Karpas-422 (cell line): ENCODE data around the gene PIF1. TPM values are rescaled to one million over a fixed set of nuclear protein-coding genes. Genes with fewer than 3 reads are reported as not detected.
"Not testable (repeated sequence)": the region's sequence is repeated elsewhere in the genome, so short reads cannot be mapped to it uniquely, and the experiment has no call there.

Experiments used
- DNase-seq: peaks from one replicate; pipeline ENCODE4 v3.0.0-alpha.2; 2015
- H2AFZ ChIP-seq: fragments of 200-600 bp; sonication (generic); 2 replicates; pipeline ENCODE4 v1.6.1; 2014; ENCODE audit warnings: antibody characterized with exemption, low read length, mixed read lengths
- H3K27ac ChIP-seq: fragments of 200-600 bp; sonication (generic); 2 replicates; pipeline ENCODE4 v1.5.1; 2014; ENCODE audit warnings: mild to moderate bottlenecking, low read length, moderate library complexity
- H3K27me3 ChIP-seq: fragments of 200-600 bp; sonication (generic); 2 replicates; pipeline ENCODE4 v1.6.1; 2014; ENCODE audit warnings: low read length, mixed read lengths
- H3K36me3 ChIP-seq: fragments of 200-600 bp; sonication (generic); 2 replicates; pipeline ENCODE4 v1.6.1; 2014; ENCODE audit warnings: low read length, mixed read lengths; ENCODE audit not compliant: insufficient read depth
- H3K4me1 ChIP-seq: fragments of 200-600 bp; sonication (generic); 2 replicates; pipeline ENCODE4 v1.6.1; 2014; ENCODE audit warnings: mild to moderate bottlenecking, low read length, mixed read lengths
- H3K4me2 ChIP-seq: fragments of 200-600 bp; sonication (generic); 2 replicates; pipeline ENCODE4 v1.6.1; 2014; ENCODE audit warnings: low read length, low read depth, mild to moderate bottlenecking; ENCODE audit not compliant: poor library complexity, severe bottlenecking
- H3K4me3 ChIP-seq: fragments of 200-600 bp; sonication (generic); 2 replicates; pipeline ENCODE4 v1.5.1; 2014; ENCODE audit warnings: mild to moderate bottlenecking, antibody characterized with exemption, low read length, mixed read lengths
- H3K79me2 ChIP-seq: fragments of 200-600 bp; sonication (generic); 2 replicates; pipeline ENCODE4 v1.6.1; 2014; ENCODE audit warnings: mild to moderate bottlenecking, low read length, mixed read lengths
- H3K9ac ChIP-seq: fragments of 200-600 bp; sonication (generic); 2 replicates; pipeline ENCODE4 v1.6.0; 2014; ENCODE audit warnings: low read length
- H3K9me2 ChIP-seq: fragments of 200-600 bp; sonication (generic), shearing (Covaris generic); replicated peaks from 2 replicates; pipeline ENCODE4 v1.6.0; 2014; ENCODE audit warnings: mild to moderate bottlenecking, low read length, moderate library complexity; ENCODE audit not compliant: insufficient read depth
- H3K9me3 ChIP-seq: fragments of 300-700, 200-600 bp; sonication (generic); 2 replicates; pipeline ENCODE4 v1.6.1; 2014; ENCODE audit warnings: low read length, mixed read lengths
- H4K20me1 ChIP-seq: fragments of 200-600 bp; sonication (generic); 2 replicates; pipeline ENCODE4 v1.6.1; 2014; ENCODE audit warnings: mild to moderate bottlenecking, antibody characterized with exemption, low read length, low read depth; ENCODE audit not compliant: insufficient read depth
- total RNA-seq: library from RNA; depleted of rRNA; stranded (reverse); fragments of >200 nt; shearing (Covaris generic); gene quantifications from 2 replicates; pipeline ENCODE4 v1.2.3, GENCODE V29; 2014; ENCODE audit warnings: low replicate concordance

PIF1 gene
- total RNA-seq, 1 experiment from 2014 or later: 18.6 TPM

DNA sequence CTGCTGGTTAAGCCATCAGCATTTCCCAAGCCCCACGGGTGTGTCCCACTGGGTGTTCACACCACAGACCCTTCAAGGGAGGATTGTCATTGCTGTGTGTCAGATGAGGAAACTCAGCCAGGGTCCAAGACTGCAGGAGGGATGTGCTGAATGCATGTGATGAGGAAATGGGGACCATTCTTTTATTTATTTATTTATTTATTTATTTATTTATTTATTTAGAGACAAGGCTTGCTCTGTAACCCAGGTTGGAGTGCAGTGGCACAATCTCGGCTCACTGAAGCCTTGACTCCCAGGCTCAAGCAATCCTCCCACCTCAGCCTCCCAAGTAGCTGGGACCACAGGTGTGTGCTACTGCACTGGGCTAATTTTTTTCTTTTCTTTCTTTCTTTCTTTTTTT lies 20.8 kb downstream of the PIF1 start:
- no peaks in the 10 kb centered on the region for H4K20me1 ChIP-seq
- no peak for DNase-seq
- no peak overlapping the region for H3K27ac ChIP-seq
- no peak overlapping the region for H2AFZ ChIP-seq
- H3K4me2 ChIP-seq: no peak overlapping the region
- H3K4me1 ChIP-seq: no peaks in the 10 kb centered on the region
- H3K27me3 ChIP-seq: no peaks in the 10 kb centered on the region
- H3K9me2 ChIP-seq: no peaks in the 10 kb centered on the region
- H3K36me3 ChIP-seq: no peaks in the 10 kb centered on the region
- H3K9me3 ChIP-seq: no peaks in the 10 kb centered on the region
- no peak overlapping the region for H3K4me3 ChIP-seq
- H3K79me2 ChIP-seq: no peaks in the 10 kb centered on the region
- H3K9ac ChIP-seq: no peak overlapping the region

DNA sequence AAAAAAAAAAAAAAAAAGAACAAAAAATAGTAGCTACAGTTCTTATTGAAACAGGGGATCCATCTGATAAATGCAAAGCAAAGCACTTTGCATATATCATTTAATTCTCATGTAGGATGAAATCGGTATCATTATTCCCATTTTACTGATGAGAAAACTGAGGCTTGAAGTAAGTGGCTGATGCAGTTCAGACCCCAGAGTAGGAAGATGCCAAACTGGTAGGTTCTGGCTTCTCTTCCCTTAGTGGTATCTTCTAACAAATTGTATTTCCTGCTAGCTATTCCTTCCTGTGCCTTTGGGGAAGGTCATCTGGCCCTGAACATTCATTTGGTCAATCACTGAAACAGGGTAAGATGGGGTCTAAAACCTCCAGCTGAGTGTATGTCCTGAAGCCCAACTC lies 21.9 kb downstream of the PIF1 start:
- no peak overlapping the region for H3K4me2 ChIP-seq
- H3K9me3 ChIP-seq: no peaks in the 10 kb centered on the region
- no peak for DNase-seq
- H2AFZ ChIP-seq: no peak overlapping the region
- H3K4me3 ChIP-seq: no peak overlapping the region
- H3K79me2 ChIP-seq: no peaks in the 10 kb centered on the region
- no peak overlapping the region for H3K9ac ChIP-seq
- no peaks in the 10 kb centered on the region for H3K36me3 ChIP-seq
- H3K9me2 ChIP-seq: no peaks in the 10 kb centered on the region
- H3K27me3 ChIP-seq: no peaks in the 10 kb centered on the region
- H3K27ac ChIP-seq: no peak overlapping the region
- H4K20me1 ChIP-seq: no peaks in the 10 kb centered on the region
- H3K4me1 ChIP-seq: no peaks in the 10 kb centered on the region

GRCh38 chr15:64800476-64800875 lies 25.0 kb downstream of the PIF1 start:
- no peaks in the 10 kb centered on the region for H3K36me3 ChIP-seq
- no peaks in the 10 kb centered on the region for H3K27me3 ChIP-seq
- no peaks in the 10 kb centered on the region for H3K9me3 ChIP-seq
- no peak overlapping the region for H3K4me2 ChIP-seq
- no peak for DNase-seq
- no peak overlapping the region for H3K9ac ChIP-seq
- no peak overlapping the region for H3K4me3 ChIP-seq
- no peaks in the 10 kb centered on the region for H4K20me1 ChIP-seq
- no peaks in the 10 kb centered on the region for H3K79me2 ChIP-seq
- no peaks in the 10 kb centered on the region for H3K9me2 ChIP-seq
- no peak overlapping the region for H3K27ac ChIP-seq
- H3K4me1 ChIP-seq: no peaks in the 10 kb centered on the region
- no peak overlapping the region for H2AFZ ChIP-seq

GRCh38 chr15:64798905-64799304 lies 26.5 kb downstream of the PIF1 start:
- H3K9me3 ChIP-seq, H3K27me3 ChIP-seq, H3K4me1 ChIP-seq, H3K27ac ChIP-seq, H4K20me1 ChIP-seq, H3K36me3 ChIP-seq, DNase-seq, H3K9me2 ChIP-seq, H3K9ac ChIP-seq, H3K4me3 ChIP-seq, H3K79me2 ChIP-seq, H3K4me2 ChIP-seq, H2AFZ ChIP-seq: not testable (repeated sequence)

DNA sequence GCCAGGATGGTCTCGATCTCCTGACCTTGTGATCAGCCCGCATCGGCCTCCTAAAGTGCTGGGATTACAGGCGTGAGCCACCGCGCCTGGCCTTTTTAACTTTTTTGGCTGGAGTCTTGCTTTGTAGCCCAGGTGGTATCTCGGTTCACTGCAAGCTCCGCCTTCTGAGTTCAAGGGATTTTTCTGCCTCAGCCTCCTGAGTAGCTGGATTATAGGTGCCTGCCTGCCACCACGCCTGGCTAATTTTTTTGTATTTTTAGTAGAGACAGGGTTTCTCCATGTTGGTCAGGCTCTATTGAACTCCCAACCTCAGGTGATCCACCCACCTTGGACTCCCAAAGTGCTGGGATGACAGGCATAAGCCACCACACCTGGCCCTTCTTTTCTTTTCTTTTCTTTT lies 29.5 kb downstream of the PIF1 start:
- not testable (repeated sequence) for DNase-seq, H3K27me3 ChIP-seq, H3K9me3 ChIP-seq, H3K36me3 ChIP-seq, H3K4me2 ChIP-seq, H3K79me2 ChIP-seq, H3K4me1 ChIP-seq, H3K9me2 ChIP-seq, H3K27ac ChIP-seq, H3K9ac ChIP-seq, H4K20me1 ChIP-seq, H3K4me3 ChIP-seq, H2AFZ ChIP-seq

- not testable (repeated sequence) for H3K9me2 ChIP-seq, DNase-seq, H3K9me3 ChIP-seq, H3K4me2 ChIP-seq, H3K9ac ChIP-seq, H3K27me3 ChIP-seq, H3K27ac ChIP-seq, H2AFZ ChIP-seq, H3K4me3 ChIP-seq, H4K20me1 ChIP-seq, H3K79me2 ChIP-seq, H3K4me1 ChIP-seq, H3K36me3 ChIP-seq
Observed at GRCh38 chr15:64795299-64795698, 30.1 kb downstream of the PIF1 start.

GRCh38 chr15:64792282-64792681 lies 33.2 kb downstream of the PIF1 start:
- no peak for DNase-seq
- H3K4me1 ChIP-seq: no peaks in the 10 kb centered on the region
- H3K9me3 ChIP-seq: no peaks in the 10 kb centered on the region
- no peaks in the 10 kb centered on the region for H4K20me1 ChIP-seq
- no peak overlapping the region for H2AFZ ChIP-seq
- H3K79me2 ChIP-seq: no peaks in the 10 kb centered on the region
- H3K4me2 ChIP-seq: no peak overlapping the region
- H3K4me3 ChIP-seq: no peak overlapping the region
- H3K36me3 ChIP-seq: no peaks in the 10 kb centered on the region
- H3K27ac ChIP-seq: no peak overlapping the region
- H3K27me3 ChIP-seq: no peaks in the 10 kb centered on the region
- H3K9me2 ChIP-seq: no peaks in the 10 kb centered on the region
- no peak overlapping the region for H3K9ac ChIP-seq

GRCh38 chr15:64791401-64791800 lies 34.0 kb downstream of the PIF1 start:
- DNase-seq: no peak
- no peak overlapping the region for H3K4me3 ChIP-seq
- H3K4me2 ChIP-seq: no peak overlapping the region
- H4K20me1 ChIP-seq: no peaks in the 10 kb centered on the region
- H3K9ac ChIP-seq: no peak overlapping the region
- no peaks in the 10 kb centered on the region for H3K79me2 ChIP-seq
- H3K9me3 ChIP-seq: no peaks in the 10 kb centered on the region
- H3K27ac ChIP-seq: no peak overlapping the region
- H2AFZ ChIP-seq: no peak overlapping the region
- H3K9me2 ChIP-seq: no peaks in the 10 kb centered on the region
- no peaks in the 10 kb centered on the region for H3K36me3 ChIP-seq
- H3K27me3 ChIP-seq: no peaks in the 10 kb centered on the region
- H3K4me1 ChIP-seq: no peaks in the 10 kb centered on the region

DNA sequence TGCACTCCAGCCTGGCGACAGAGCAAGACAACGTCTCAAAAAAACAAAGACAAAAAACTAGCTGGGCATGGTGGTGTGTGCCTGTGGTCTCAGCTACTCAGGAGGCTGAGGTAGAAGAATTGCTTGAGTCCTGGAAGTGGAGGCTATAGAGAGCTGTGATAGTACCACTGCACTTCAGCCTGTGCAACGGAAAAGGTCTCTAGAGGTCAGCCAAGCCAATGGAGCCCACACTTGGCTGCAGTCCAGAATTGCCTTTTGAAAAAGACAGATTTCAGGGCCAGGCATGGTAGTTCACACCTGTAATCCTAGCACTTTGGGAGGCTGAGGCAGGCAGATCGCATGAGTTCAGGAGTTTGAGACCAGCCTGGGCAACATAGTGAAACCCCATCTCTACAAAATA lies 41.7 kb downstream of the PIF1 start:
- Histone ChIP-seq H3K36me3 (no peaks in the 10 kb centered on the region), H4K20me1 (no peaks in the 10 kb centered on the region), H3K4me2 (no peak overlapping the region), H3K79me2 (no peaks in the 10 kb centered on the region), H3K4me3 (no peak overlapping the region), H2AFZ (no peak overlapping the region), H3K9ac (no peak overlapping the region), H3K9me3 (no peaks in the 10 kb centered on the region), H3K27ac (no peak overlapping the region), H3K9me2 (no peaks in the 10 kb centered on the region), H3K27me3 (no peaks in the 10 kb centered on the region), H3K4me1 (no peaks in the 10 kb centered on the region)
- DNase-seq: no peak
